Activated CD4-positive, alpha-beta T cell treated with anti-CD3 and anti-CD28 coated beads, Interleukin-2, amount 10 ng/mL, durations not matched to agents 7 days and 5 days (primary cell): ENCODE results near the gene MYL3. TPM values are rescaled to one million over a fixed set of nuclear protein-coding genes. Genes with fewer than 3 reads are reported as not detected.

Experiments
- CTCF ChIA-PET: fragments of 350-600 bp; sonication (Branson Sonifier 250); formaldehyde crosslinking; loops from one replicate; lab custom pipeline; 2021; ENCODE audit warnings: antibody characterized with exemption; lab: Charles Lee
- POLR2A ChIA-PET: fragments of 350-600 bp; sonication (Branson Sonifier 250); formaldehyde crosslinking; loops from one replicate; lab custom pipeline; 2021; ENCODE audit warnings: antibody characterized with exemption; lab: Charles Lee
- DNase-seq: peaks from one replicate; pipeline ENCODE4 v3.0.0-alpha.2; 2020
- H3K27ac Mint-ChIP-seq: one replicate; pipeline ENCODE4 v1.8.0; 2021; ENCODE audit warnings: mild to moderate bottlenecking, moderate library complexity, mixed read lengths
- H3K27me3 Mint-ChIP-seq: one replicate; pipeline ENCODE4 v1.8.0; 2021; ENCODE audit warnings: mixed read lengths
- H3K36me3 Mint-ChIP-seq: one replicate; pipeline ENCODE4 v1.8.0; 2021; ENCODE audit warnings: low read depth, mixed read lengths
- H3K4me1 Mint-ChIP-seq: one replicate; pipeline ENCODE4 v1.8.0; 2021; ENCODE audit warnings: mixed read lengths
- H3K4me3 Mint-ChIP-seq: one replicate; pipeline ENCODE4 v1.8.0; 2021; ENCODE audit warnings: mild to moderate bottlenecking, moderate library complexity, mixed read lengths
- H3K9me3 Mint-ChIP-seq: one replicate; pipeline ENCODE4 v1.8.0; 2021; ENCODE audit warnings: mixed read lengths
- total RNA-seq, 2 experiments: library from RNA; stranded (reverse); gene quantifications; one replicate each; pipeline ENCODE4 v1.2.3, GENCODE V29; 2021

Gene MYL3
- total RNA-seq, 2 experiments from 2014 or later = not detected

GRCh38 chr3:46856576-46857471, 6.4 kb downstream of the MYL3 start:
- H3K27me3 Mint-ChIP-seq = no peaks in the 10 kb centered on the region
- H3K36me3 Mint-ChIP-seq = no peaks in the 10 kb centered on the region
- no peaks in the 10 kb centered on the region for H3K4me1 Mint-ChIP-seq
- ChIA-PET CTCF (no interaction called here), POLR2A (no interaction called here)
- no peak overlapping the region for H3K27ac Mint-ChIP-seq
- no peak for DNase-seq
- H3K9me3 Mint-ChIP-seq = no peaks in the 10 kb centered on the region
- H3K4me3 Mint-ChIP-seq = no peak overlapping the region

DNA sequence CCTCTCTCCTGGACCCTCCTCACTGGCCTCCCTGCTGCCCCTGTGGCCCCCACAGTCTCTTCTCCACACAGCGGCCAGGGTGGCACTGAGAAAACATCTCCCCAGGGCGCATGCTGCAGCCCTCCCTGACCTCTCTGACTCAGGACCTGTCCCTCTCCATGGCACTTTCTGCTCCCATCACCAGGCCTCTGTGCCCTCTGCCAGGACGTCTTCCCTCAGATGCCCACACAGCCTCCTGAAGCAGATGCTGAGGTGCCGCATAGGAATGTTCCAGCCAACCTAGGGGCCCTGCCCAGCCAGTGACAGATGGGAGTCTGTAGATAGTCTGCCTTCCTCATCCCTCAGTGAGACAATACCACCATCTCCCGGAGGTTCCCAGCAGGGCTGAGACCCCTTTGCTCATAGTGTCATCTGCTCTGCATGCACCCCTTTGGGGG, 8.7 kb downstream of the MYL3 start:
- ChIA-PET CTCF (no interaction called here), POLR2A (no interaction called here)
- Mint-ChIP-seq H3K4me3 (no peak overlapping the region), H3K27ac (no peak overlapping the region), H3K9me3 (no peaks in the 10 kb centered on the region), H3K4me1 (no peaks in the 10 kb centered on the region), H3K27me3 (no peaks in the 10 kb centered on the region), H3K36me3 (no peaks in the 10 kb centered on the region)
- DNase-seq = no peak

- Mint-ChIP-seq H3K9me3 (no peaks in the 10 kb centered on the region), H3K27ac (no peak overlapping the region), H3K27me3 (no peaks in the 10 kb centered on the region), H3K4me3 (no peak overlapping the region), H3K36me3 (no peaks in the 10 kb centered on the region), H3K4me1 (no peaks in the 10 kb centered on the region)
- ChIA-PET CTCF (interaction anchor here (1.0 kb wide), 1 partner anchor 13 kb away, joined by 3 read pairs; no protein-coding TSS in a partner anchor), POLR2A (no interaction called here)
- no peak for DNase-seq
These were observed 9.5 kb downstream of the MYL3 start for GRCh38 chr3:46853441-46854415.

DNA sequence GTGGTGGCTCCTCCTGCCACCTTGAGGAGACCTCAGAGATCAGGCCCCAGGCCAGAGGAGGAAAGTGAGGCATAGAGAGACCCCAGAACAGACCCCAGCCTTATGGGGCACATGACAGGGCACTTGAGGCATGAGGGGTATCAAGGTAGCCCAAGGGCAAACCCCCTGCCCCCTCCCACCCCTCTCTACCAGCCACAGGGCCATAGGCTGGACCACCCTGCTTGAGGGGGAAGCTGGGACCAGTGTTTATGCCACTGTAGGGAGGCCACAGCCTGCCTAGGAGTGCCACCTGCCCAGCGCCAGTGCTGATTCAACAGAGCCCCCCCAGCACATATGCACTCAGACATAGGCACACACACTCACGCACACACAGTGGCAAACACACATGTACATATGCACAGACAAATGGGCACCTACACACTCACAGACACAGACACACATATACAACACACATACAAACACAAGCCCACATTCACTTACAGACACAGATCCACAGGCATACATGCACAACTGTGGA, 10.3 kb downstream of the MYL3 start:
- Mint-ChIP-seq H3K36me3 (no peaks in the 10 kb centered on the region), H3K4me1 (no peaks in the 10 kb centered on the region), H3K27me3 (no peaks in the 10 kb centered on the region), H3K9me3 (no peaks in the 10 kb centered on the region), H3K4me3 (no peak overlapping the region), H3K27ac (no peak overlapping the region)
- ChIA-PET POLR2A (no interaction called here), CTCF (interaction anchor here (1.0 kb wide), 1 partner anchor 14 kb away, joined by 3 read pairs; no protein-coding TSS in a partner anchor)
- no peak for DNase-seq

GRCh38 chr3:46852334-46852720, 10.9 kb downstream of the MYL3 start:
- CTCF ChIA-PET = interaction anchor here (0.7 kb wide), 1 partner anchor 253 kb away, joined by 3 read pairs; no protein-coding TSS in a partner anchor
- no peaks in the 10 kb centered on the region for H3K27me3 Mint-ChIP-seq

DNA sequence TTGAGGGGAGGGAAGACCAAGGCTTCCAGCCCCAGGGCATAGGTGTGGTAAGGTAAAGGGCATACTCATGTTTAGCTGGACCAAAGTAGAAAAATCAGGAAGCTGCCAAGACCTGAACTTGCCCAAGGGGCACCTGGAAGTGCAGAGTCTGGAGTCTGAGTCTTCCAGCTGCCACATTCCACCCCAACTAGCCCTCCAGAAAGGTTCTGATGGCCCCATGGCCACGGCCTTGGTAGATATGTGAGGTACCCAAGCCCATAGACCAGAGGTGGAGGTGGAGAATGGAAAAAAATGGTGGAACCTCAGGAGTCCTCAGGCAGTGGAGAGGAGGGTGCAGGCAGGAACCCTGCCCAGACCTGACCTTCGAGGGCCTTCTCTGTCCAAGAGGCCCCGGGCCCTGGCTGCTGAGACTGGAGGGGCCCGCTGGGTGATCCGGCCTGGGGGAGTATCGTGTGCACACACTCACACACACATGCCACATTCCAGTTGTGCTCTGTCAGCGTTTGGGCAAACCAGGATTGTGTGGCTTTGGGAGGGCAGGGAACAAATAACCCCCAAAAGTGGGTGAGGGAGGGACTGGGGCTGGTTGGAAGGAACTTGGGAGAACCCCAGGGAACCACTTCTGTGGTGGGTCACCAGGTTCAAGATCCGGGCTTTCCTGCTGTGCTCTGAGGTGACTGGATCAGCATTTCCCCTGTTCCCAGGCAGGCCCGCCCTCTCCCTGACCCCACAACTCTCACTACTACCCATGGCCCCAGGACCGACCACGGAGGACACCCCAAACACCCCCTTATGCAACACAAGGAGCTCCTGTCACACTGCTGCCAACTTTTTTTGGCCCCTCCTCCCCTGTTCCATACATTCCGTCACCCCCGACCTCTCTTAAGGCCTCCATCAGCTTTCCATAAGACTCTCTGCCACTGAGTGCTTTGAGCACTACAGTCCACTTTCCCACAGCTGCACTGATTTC, 11.6 kb downstream of the MYL3 start:
- Mint-ChIP-seq H3K9me3 (no peaks in the 10 kb centered on the region), H3K27me3 (no peaks in the 10 kb centered on the region), H3K36me3 (no peaks in the 10 kb centered on the region), H3K4me3 (no peak overlapping the region), H3K4me1 (peaks cover under 1% of the 10 kb centered on the region), H3K27ac (no peak overlapping the region)
- no peak for DNase-seq
- ChIA-PET CTCF (interaction anchor here (0.6 to 2.9 kb wide), 3 partner anchors 58 to 252 kb away, joined by 3 to 7 read pairs (median 3); no protein-coding TSS in a partner anchor), POLR2A (no interaction called here)

More at GRCh38 chr3:46852334-46852720, 10.9 kb downstream of the MYL3 start:
- Mint-ChIP-seq H3K4me1 (no peaks in the 10 kb centered on the region), H3K36me3 (no peaks in the 10 kb centered on the region), H3K27ac (no peak overlapping the region), H3K9me3 (no peaks in the 10 kb centered on the region), H3K4me3 (no peak overlapping the region)
- POLR2A ChIA-PET = no interaction called here
- no peak for DNase-seq

DNA sequence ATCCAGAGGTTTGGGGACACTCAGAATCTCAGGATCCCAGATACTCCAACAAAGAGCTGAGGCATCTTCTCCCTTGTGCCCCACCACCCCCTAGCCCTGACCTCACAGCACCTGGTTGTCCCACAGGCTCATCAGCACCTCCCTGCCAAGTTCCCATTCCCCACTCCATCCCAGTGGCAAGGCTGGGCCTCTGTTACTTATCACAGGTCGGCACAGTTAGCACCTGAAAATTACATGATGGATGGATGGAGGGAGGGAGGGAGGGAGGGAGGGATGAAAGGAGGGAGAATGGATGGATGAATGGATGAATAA, 12.8 kb downstream of the MYL3 start:
- no peak overlapping the region for H3K27ac Mint-ChIP-seq

GRCh38 chr3:46849686-46850467, 13.4 kb downstream of the MYL3 start:
- ChIA-PET CTCF (interaction anchor here (1.0 to 2.9 kb wide), 2 partner anchors 25 to 60 kb away, joined by 3 to 7 read pairs; no protein-coding TSS in a partner anchor), POLR2A (no interaction called here)
- H3K36me3 Mint-ChIP-seq = no peaks in the 10 kb centered on the region
- H3K27ac Mint-ChIP-seq = no peak overlapping the region
- DNase-seq = no peak
- no peak overlapping the region for H3K4me3 Mint-ChIP-seq
- no peaks in the 10 kb centered on the region for H3K9me3 Mint-ChIP-seq
- H3K27me3 Mint-ChIP-seq = no peaks in the 10 kb centered on the region
- H3K4me1 Mint-ChIP-seq = peaks cover 10% of the 10 kb centered on the region

More for the DNA sequence above, 12.8 kb downstream of the MYL3 start:
- POLR2A ChIA-PET = no interaction called here
- H3K36me3 Mint-ChIP-seq = no peaks in the 10 kb centered on the region
- H3K9me3 Mint-ChIP-seq = no peaks in the 10 kb centered on the region
- no peak for DNase-seq
- CTCF ChIA-PET = interaction anchor here (1.0 to 2.9 kb wide), 2 partner anchors 24 to 59 kb away, joined by 3 to 7 read pairs; no protein-coding TSS in a partner anchor
- no peak overlapping the region for H3K4me3 Mint-ChIP-seq
- no peaks in the 10 kb centered on the region for H3K27me3 Mint-ChIP-seq
- peaks cover 7% of the 10 kb centered on the region for H3K4me1 Mint-ChIP-seq

- Mint-ChIP-seq H3K4me1 (peaks cover 10% of the 10 kb centered on the region), H3K36me3 (no peaks in the 10 kb centered on the region), H3K4me3 (no peak overlapping the region), H3K27me3 (peaks cover 4% of the 10 kb centered on the region), H3K9me3 (no peaks in the 10 kb centered on the region), H3K27ac (peak overlapping the region; percentile 74)
- ChIA-PET CTCF (interaction anchor here (2.9 kb wide), 1 partner anchor 60 kb away, joined by 7 read pairs; no protein-coding TSS in a partner anchor), POLR2A (no interaction called here)
- DNase-seq = no peak
These were observed 14.1 kb downstream of the MYL3 start for GRCh38 chr3:46849045-46849631.

DNA sequence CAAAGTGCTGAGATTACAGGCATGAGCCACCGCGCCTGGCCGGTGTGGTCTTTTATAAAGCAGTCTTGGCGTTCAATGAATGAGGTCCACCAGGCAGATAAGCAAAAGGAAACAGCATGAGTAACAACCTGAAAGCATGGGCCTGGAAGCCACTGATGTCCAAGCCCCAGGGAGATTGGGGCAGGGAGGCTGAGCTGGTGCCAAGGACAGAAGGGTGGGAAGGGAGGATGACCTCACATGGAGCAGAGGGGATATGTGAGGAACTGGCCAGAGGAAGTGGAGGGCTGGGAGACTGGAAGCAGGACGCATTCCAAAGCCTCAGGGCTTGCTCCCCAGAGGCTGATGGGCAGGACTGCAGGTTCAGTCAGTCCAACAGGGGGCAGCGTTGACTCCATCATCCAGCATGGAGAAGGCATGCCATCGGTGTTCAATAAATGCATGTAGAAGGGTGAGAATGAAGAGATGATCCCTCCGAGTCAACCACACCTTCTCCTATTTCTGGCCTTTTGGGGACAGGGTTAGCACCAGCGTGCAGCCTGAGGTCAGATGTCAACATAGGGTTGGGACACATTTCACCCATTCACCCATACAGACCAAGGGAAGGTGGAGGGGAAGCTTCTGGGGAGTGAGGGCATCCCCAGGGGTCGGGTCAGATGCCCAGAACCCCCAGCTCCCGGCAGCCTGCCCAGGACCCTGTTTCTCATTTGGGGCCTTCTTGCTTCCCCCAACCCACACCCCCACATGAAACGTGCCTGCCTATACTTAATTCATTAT, 14.8 kb downstream of the MYL3 start:
- Mint-ChIP-seq H3K27ac (no peak overlapping the region), H3K27me3 (peaks cover 8% of the 10 kb centered on the region), H3K9me3 (no peaks in the 10 kb centered on the region), H3K4me3 (no peak overlapping the region), H3K4me1 (peaks cover 10% of the 10 kb centered on the region), H3K36me3 (no peaks in the 10 kb centered on the region)
- CTCF ChIA-PET = interaction anchor here (1.0 to 2.9 kb wide), 3 partner anchors 50 to 61 kb away, joined by 3 to 7 read pairs (median 3); no protein-coding TSS in a partner anchor
- POLR2A ChIA-PET = interaction anchor here (0.7 kb wide), 1 partner anchor 247 kb away, joined by 3 read pairs; no protein-coding TSS in a partner anchor
- DNase-seq = peak; percentile 55
